Activated CD4-positive, alpha-beta T cell treated with anti-CD3 and anti-CD28 coated beads, Interleukin-2, amount 10 ng/mL, durations not matched to agents 24 days and 14 days (primary cell): ENCODE measurements around the gene VWA8. TPM values are rescaled to one million over a fixed set of nuclear protein-coding genes. Genes with fewer than 3 reads are reported as not detected.
"Not testable (repeated sequence)": the region's sequence is repeated elsewhere in the genome, so short reads cannot be mapped to it uniquely, and the experiment has no call there.

Experiments
- DNase-seq: peaks from one replicate; pipeline ENCODE4 v3.0.0; 2022
- H3K27ac Mint-ChIP-seq: one replicate; pipeline ENCODE4 v1.8.0; 2022; ENCODE audit warnings: mild to moderate bottlenecking, mixed read lengths
- H3K27me3 Mint-ChIP-seq: one replicate; pipeline ENCODE4 v1.8.0; 2022; ENCODE audit warnings: mixed read lengths
- H3K36me3 Mint-ChIP-seq: one replicate; pipeline ENCODE4 v1.8.0; 2022; ENCODE audit warnings: low read depth, mild to moderate bottlenecking, mixed read lengths
- H3K4me1 Mint-ChIP-seq: one replicate; pipeline ENCODE4 v1.8.0; 2021; ENCODE audit warnings: mixed read lengths
- H3K4me3 Mint-ChIP-seq: one replicate; pipeline ENCODE4 v1.8.0; 2022; ENCODE audit warnings: mild to moderate bottlenecking, moderate library complexity, mixed read lengths
- H3K9me3 Mint-ChIP-seq: one replicate; pipeline ENCODE4 v1.8.0; 2021; ENCODE audit warnings: mixed read lengths
- intact Hi-C: fragments of 100-400 bp; cut with micrococcal nuclease; formaldehyde crosslinking; loops from one replicate; pipeline ENCODE4 v1.15.1; 2023
- total RNA-seq: library from RNA; stranded (reverse); gene quantifications from 2 replicates; pipeline ENCODE4 v1.2.3, GENCODE V29; 2022

VWA8 gene
- total RNA-seq, 1 donor from 2014 or later: 28.4 TPM

DNA sequence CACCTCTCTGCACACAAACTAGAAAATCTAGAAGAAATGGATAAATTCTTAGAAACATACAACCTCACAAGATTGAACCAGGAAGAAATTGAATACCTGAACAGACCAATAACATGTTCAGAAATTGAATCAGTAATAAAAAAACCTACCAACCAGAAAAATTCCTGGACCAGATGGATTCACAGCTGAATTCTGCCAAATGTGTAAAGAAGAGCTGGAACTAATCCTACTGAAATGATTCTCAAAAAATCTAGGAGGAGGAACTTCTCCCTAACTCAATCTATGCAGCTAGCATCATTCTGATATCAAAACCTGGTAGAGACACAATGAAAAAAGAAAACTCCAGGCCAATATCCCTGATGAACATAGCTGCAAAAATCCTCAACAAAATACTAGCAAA lies 336.9 kb downstream of the VWA8 start:
- H3K9me3 Mint-ChIP-seq: peaks cover 6% of the 10 kb centered on the region
- intact Hi-C loops: no loop called here
- H3K27me3 Mint-ChIP-seq: no peaks in the 10 kb centered on the region
- peaks cover 9% of the 10 kb centered on the region for H3K36me3 Mint-ChIP-seq
- H3K4me1 Mint-ChIP-seq: no peaks in the 10 kb centered on the region
- H3K4me3 Mint-ChIP-seq: no peak overlapping the region
- H3K27ac Mint-ChIP-seq: no peak overlapping the region
- DNase-seq: no peak

GRCh38 chr13:41622432-41623429 lies 338.2 kb downstream of the VWA8 start:
- Mint-ChIP-seq H3K36me3 (peaks cover 12% of the 10 kb centered on the region), H3K27me3 (no peaks in the 10 kb centered on the region), H3K9me3 (peaks cover 6% of the 10 kb centered on the region), H3K4me3 (no peak overlapping the region), H3K4me1 (no peaks in the 10 kb centered on the region), H3K27ac (no peak overlapping the region)
- intact Hi-C loops: no loop called here
- no peak for DNase-seq

GRCh38 chr13:41621716-41622431 lies 339.0 kb downstream of the VWA8 start:
- H3K27me3 Mint-ChIP-seq: no peaks in the 10 kb centered on the region
- H3K36me3 Mint-ChIP-seq: peaks cover 12% of the 10 kb centered on the region
- intact Hi-C loops: no loop called here
- H3K27ac Mint-ChIP-seq: no peak overlapping the region
- H3K4me3 Mint-ChIP-seq: no peak overlapping the region
- DNase-seq: no peak
- no peaks in the 10 kb centered on the region for H3K4me1 Mint-ChIP-seq
- H3K9me3 Mint-ChIP-seq: peaks cover 6% of the 10 kb centered on the region

- H3K27me3 Mint-ChIP-seq, H3K4me1 Mint-ChIP-seq: not testable (repeated sequence)
Observed at GRCh38 chr13:41617633-41618032, 343.3 kb downstream of the VWA8 start.

GRCh38 chr13:41616151-41616550 lies 344.8 kb downstream of the VWA8 start:
- Mint-ChIP-seq H3K4me1 (peaks cover 1% of the 10 kb centered on the region), H3K27me3 (no peaks in the 10 kb centered on the region), H3K9me3 (no peaks in the 10 kb centered on the region), H3K27ac (no peak overlapping the region), H3K4me3 (no peak overlapping the region), H3K36me3 (peaks cover 21% of the 10 kb centered on the region)
- intact Hi-C loops: no loop called here
- DNase-seq: no peak

More at GRCh38 chr13:41617633-41618032, 343.3 kb downstream of the VWA8 start:
- intact Hi-C loops, H3K4me3 Mint-ChIP-seq, H3K27ac Mint-ChIP-seq, H3K9me3 Mint-ChIP-seq, DNase-seq: not testable (repeated sequence)
- peaks cover 22% of the 10 kb centered on the region for H3K36me3 Mint-ChIP-seq

GRCh38 chr13:41615528-41615855 lies 345.4 kb downstream of the VWA8 start:
- peaks cover 1% of the 10 kb centered on the region for H3K4me1 Mint-ChIP-seq
- H3K36me3 Mint-ChIP-seq: peaks cover 25% of the 10 kb centered on the region
- intact Hi-C loops: no loop called here
- no peak overlapping the region for H3K27ac Mint-ChIP-seq
- DNase-seq: no peak
- H3K9me3 Mint-ChIP-seq: no peaks in the 10 kb centered on the region
- no peak overlapping the region for H3K4me3 Mint-ChIP-seq
- H3K27me3 Mint-ChIP-seq: no peaks in the 10 kb centered on the region

DNA sequence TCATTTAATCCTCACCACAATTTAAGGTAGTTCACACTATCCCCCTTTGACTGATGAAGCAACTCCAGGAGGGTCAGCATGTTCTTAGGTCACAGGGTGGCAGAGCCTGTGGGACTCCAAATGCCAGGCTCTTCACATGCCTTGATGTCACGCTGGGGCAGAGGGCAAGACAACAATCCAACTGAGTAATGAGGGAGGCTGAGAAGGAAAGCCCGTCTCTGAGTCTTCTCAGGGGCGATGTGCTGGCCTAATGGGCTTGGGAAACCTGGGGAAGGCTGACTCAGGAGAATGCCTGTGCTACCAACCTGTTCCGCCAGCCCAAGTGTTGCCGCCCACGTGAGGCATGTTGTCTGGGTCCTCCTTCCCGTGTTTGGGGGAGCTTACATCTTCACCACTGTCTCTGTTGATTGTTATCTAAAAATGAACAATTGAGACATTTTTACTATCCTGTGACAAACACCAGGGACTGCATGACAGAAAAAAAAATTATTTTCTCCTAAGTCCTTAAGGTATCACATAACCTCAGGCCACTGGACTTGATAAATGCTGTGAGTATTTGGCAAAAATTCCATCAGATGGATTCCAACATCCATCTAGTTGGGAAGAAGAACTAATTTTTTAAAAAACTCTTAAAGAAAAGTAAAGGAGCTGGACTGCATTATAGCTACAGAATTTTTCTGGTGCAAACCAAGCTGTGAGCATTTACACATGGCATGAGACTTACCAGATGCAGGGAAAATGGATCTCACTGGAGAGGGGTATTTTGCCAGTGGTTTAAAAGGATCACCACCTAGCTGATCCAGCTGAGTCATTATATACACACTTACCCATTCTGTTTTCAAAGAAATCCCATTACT lies 346.0 kb downstream of the VWA8 start:
- no peak for DNase-seq
- intact Hi-C loops: no loop called here

GRCh38 chr13:41613984-41614661 lies 346.8 kb downstream of the VWA8 start:
- peaks cover 1% of the 10 kb centered on the region for H3K4me1 Mint-ChIP-seq
- intact Hi-C loops: no loop called here

More for the DNA sequence above, 346.0 kb downstream of the VWA8 start:
- no peak overlapping the region for H3K27ac Mint-ChIP-seq
- H3K4me3 Mint-ChIP-seq: no peak overlapping the region
- no peaks in the 10 kb centered on the region for H3K9me3 Mint-ChIP-seq
- no peaks in the 10 kb centered on the region for H3K27me3 Mint-ChIP-seq
- H3K4me1 Mint-ChIP-seq: peaks cover 1% of the 10 kb centered on the region
- peaks cover 21% of the 10 kb centered on the region for H3K36me3 Mint-ChIP-seq

GRCh38 chr13:41613471-41613870 lies 347.4 kb downstream of the VWA8 start:
- Mint-ChIP-seq H3K27me3 (no peaks in the 10 kb centered on the region), H3K4me1 (peaks cover 1% of the 10 kb centered on the region), H3K27ac (no peak overlapping the region), H3K36me3 (peaks cover 21% of the 10 kb centered on the region), H3K4me3 (no peak overlapping the region), H3K9me3 (no peaks in the 10 kb centered on the region)
- intact Hi-C loops: no loop called here
- DNase-seq: no peak

More at GRCh38 chr13:41613984-41614661, 346.8 kb downstream of the VWA8 start:
- Mint-ChIP-seq H3K27ac (no peak overlapping the region), H3K9me3 (no peaks in the 10 kb centered on the region), H3K36me3 (peaks cover 22% of the 10 kb centered on the region), H3K27me3 (no peaks in the 10 kb centered on the region), H3K4me3 (no peak overlapping the region)
- no peak for DNase-seq

DNA sequence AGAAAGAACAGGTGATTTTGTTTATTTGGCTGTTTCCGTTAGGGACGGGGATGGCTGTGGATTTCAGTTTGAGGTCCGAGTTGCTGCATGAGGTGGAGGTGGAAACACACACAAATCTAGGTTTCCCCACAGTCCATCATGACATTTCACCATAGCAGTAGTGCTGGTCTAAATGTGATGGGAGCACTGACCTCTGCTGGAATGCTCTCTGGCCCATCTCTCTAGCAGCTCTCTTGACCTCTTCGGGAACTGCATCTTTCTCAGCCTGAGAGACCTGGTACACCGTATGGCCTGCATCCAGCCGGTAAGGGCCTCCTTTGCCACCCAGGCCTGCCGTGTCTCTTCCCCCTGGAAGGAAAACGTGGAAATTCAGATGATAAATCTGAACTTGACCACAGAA lies 349.5 kb downstream of the VWA8 start:
- no peaks in the 10 kb centered on the region for H3K9me3 Mint-ChIP-seq

GRCh38 chr13:41610404-41610803 lies 350.5 kb downstream of the VWA8 start:
- intact Hi-C loops: no loop called here
- H3K27me3 Mint-ChIP-seq: no peaks in the 10 kb centered on the region
- peaks cover 1% of the 10 kb centered on the region for H3K4me1 Mint-ChIP-seq
- no peak overlapping the region for H3K4me3 Mint-ChIP-seq
- H3K36me3 Mint-ChIP-seq: peaks cover 26% of the 10 kb centered on the region
- no peak overlapping the region for H3K27ac Mint-ChIP-seq
- H3K9me3 Mint-ChIP-seq: no peaks in the 10 kb centered on the region
- DNase-seq: no peak

More for the DNA sequence above, 349.5 kb downstream of the VWA8 start:
- DNase-seq: no peak
- H3K4me3 Mint-ChIP-seq: no peak overlapping the region
- H3K36me3 Mint-ChIP-seq: peaks cover 21% of the 10 kb centered on the region
- no peak overlapping the region for H3K27ac Mint-ChIP-seq
- H3K4me1 Mint-ChIP-seq: peaks cover 1% of the 10 kb centered on the region
- no peaks in the 10 kb centered on the region for H3K27me3 Mint-ChIP-seq
- intact Hi-C loops: no loop called here

DNA sequence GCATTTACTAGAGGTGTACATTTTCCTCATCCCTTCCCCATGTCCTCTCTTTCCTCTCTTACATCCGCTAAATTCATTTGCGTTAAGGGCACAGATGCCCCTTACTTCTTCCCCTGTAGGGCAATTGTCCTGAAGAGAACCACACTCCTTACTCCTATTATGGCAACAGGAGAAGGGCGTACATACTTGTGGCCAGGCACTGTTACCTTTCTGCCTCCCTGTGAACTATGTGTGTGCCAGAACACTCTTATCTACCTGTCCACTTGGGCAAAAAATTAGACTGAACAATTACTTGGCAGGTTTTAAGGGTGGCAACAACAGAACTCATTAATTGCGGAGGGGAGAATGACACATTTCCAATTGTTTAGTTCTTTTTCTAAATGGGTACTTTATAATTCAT lies 351.1 kb downstream of the VWA8 start:
- no peak overlapping the region for H3K27ac Mint-ChIP-seq
- no peaks in the 10 kb centered on the region for H3K9me3 Mint-ChIP-seq
- intact Hi-C loops: no loop called here
- peaks cover 1% of the 10 kb centered on the region for H3K4me1 Mint-ChIP-seq
- H3K36me3 Mint-ChIP-seq: peaks cover 31% of the 10 kb centered on the region
- DNase-seq: no peak
- no peaks in the 10 kb centered on the region for H3K27me3 Mint-ChIP-seq
- no peak overlapping the region for H3K4me3 Mint-ChIP-seq

- intact Hi-C loops: no loop called here
- H3K9me3 Mint-ChIP-seq: no peaks in the 10 kb centered on the region
- no peak overlapping the region for H3K4me3 Mint-ChIP-seq
Observed at GRCh38 chr13:41608839-41609177, 352.1 kb downstream of the VWA8 start.

More at GRCh38 chr13:41608839-41609177, 352.1 kb downstream of the VWA8 start:
- H3K27me3 Mint-ChIP-seq: no peaks in the 10 kb centered on the region
- DNase-seq: no peak
- peaks cover 31% of the 10 kb centered on the region for H3K36me3 Mint-ChIP-seq
- H3K27ac Mint-ChIP-seq: no peak overlapping the region
- peaks cover 1% of the 10 kb centered on the region for H3K4me1 Mint-ChIP-seq
